Measurements from ENCODE around the gene TBC1D10A.

GRCh38 chr22:30282616-30283046 lies 44.1 kb downstream of the TBC1D10A start:
- TF ChIP-seq CTCF (IDR thresholded peaks at IDR 0.05), result no peak
- no peak for TF ChIP-seq ZMAT4 (CRISPR knock-in tag; IDR thresholded peaks at IDR 0.05)
- no peak for TF ChIP-seq NFE2L1 (CRISPR knock-in tag; IDR thresholded peaks at IDR 0.05)
- no peak for TF ChIP-seq ATF6 (CRISPR knock-in tag; IDR thresholded peaks at IDR 0.05)
- TF ChIP-seq PRRX2 (CRISPR knock-in tag; IDR thresholded peaks at IDR 0.05), result no peak
- TF ChIP-seq USF2 (CRISPR knock-in tag; IDR thresholded peaks at IDR 0.05), result no peak
- no peak for TF ChIP-seq KAT7 (CRISPR knock-in tag; IDR thresholded peaks at IDR 0.05; ENCODE audit: borderline replicate concordance)
- TF ChIP-seq ARID4B (CRISPR knock-in tag; IDR thresholded peaks at IDR 0.05; ENCODE audit: borderline replicate concordance), result no peak
- no peak for TF ChIP-seq MAX (CRISPR knock-in tag; IDR thresholded peaks at IDR 0.05)
- no peak for TF ChIP-seq E2F5 (CRISPR knock-in tag; IDR thresholded peaks at IDR 0.05)
- no peak for TF ChIP-seq JAZF1 (CRISPR knock-in tag; IDR thresholded peaks at IDR 0.05)
- no peak for TF ChIP-seq ATF3 (CRISPR knock-in tag; conservative IDR thresholded peaks at IDR 0.05)
- no peak for TF ChIP-seq CBFB (CRISPR knock-in tag; IDR thresholded peaks at IDR 0.05; ENCODE audit: low read depth)
